ENCODE measurements around the gene SLC45A2.
"Not testable (repeated sequence)": the region's sequence is repeated elsewhere in the genome, so short reads cannot be mapped to it uniquely, and the experiment has no call there.

SLC45A2 gene

DNA sequence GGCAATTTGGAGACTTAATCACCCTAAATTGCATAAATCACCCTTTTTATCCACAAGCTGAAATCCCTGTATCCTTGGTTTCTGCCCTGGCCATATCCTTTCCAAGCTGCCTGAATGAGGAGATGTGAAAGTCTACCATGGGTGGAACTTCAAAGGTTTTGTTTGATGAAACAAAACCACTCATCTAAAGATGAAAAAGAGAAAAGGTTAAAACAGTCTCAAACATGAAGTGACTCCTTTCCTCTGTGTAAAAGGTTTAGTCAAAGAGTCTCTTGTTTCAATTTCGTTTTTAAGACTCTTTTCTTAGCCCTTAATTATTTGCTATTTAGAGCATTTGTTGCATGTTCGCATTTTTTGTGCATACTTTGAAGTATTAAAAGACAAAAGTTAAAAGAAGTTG, 11.2 kb downstream of the SLC45A2 start:
- 91% methylated on average over 2 of the region's 2 CpGs; no CpG with 5 or more reads in 1 of the 2 experiments for WGBS, 2 experiments
- H3K4me3 ChIP-seq (ENCODE audit: insufficient read depth, low read depth, low read length), result no peak overlapping the region
- no peaks in the 10 kb centered on the region for H3K36me3 ChIP-seq (ENCODE audit: control insufficient read depth, insufficient read depth, low read length)

GRCh38 chr5:33969572-33970452, 14.7 kb downstream of the SLC45A2 start:
- H3K9me3 ChIP-seq (ENCODE audit: control insufficient read depth, low read length), result no peaks in the 10 kb centered on the region
- 61 to 62% methylated on average over 10 of the region's 10 CpGs for WGBS, 2 experiments

More for the DNA sequence above, 11.2 kb downstream of the SLC45A2 start:
- Histone ChIP-seq H3K4me1 (ENCODE audit: control insufficient read depth, insufficient read depth, low read length) (peaks cover 6% of the 10 kb centered on the region), H3K9me3 (ENCODE audit: control insufficient read depth, low read length) (no peaks in the 10 kb centered on the region), H3K27me3 (ENCODE audit: control insufficient read depth, insufficient read depth, low read length, poor library complexity, severe bottlenecking) (no peaks in the 10 kb centered on the region), H3K27ac (ENCODE audit: insufficient read depth, low read depth, low read length, poor library complexity, severe bottlenecking) (peak overlapping the region; percentile 8)

DNA sequence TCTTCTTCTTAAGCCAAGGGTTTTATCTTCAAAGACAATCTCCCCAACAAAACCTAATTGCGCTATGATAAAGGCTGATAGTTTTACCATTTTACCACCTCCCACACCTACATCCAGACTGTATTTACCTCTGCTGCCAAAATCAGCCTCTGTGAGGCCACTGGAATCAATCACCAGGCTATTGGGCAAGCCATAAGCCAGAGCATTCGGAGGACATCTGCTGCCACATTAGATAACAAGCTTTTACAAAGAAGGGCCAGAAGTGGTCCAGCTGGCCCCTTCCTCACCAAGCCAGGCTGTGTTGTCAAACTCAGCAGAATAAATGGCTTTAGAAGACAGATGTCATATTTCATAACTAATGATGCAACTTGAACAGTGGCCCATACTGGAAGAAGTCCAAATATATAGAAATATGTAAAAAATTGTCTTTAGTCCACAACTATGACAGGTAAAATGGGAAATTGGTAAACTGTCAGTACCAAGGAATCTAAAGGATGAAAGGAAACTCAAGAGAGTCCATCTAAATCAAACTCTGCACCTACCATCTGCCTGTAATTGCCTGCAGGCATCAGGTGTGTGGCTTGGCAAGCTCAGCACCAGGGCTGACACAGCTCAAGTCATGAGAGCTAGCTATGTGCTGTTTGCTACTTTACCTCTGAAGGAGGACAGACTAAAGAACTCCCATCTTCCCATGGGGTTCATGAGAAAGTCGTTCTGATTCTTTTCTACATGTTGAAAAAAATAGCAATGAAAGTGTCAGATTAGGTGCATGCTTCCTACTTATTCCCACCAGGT, 16.1 kb downstream of the SLC45A2 start:
- WGBS, 2 experiments, result 92 to 100% methylated on average over 2 to 3 of the region's 3 CpGs
- Histone ChIP-seq H3K9me3 (ENCODE audit: control insufficient read depth, low read length) (no peaks in the 10 kb centered on the region), H3K4me1 (ENCODE audit: control insufficient read depth, insufficient read depth, low read length) (no peaks in the 10 kb centered on the region)

More at GRCh38 chr5:33969572-33970452, 14.7 kb downstream of the SLC45A2 start:
- H3K4me1 ChIP-seq (ENCODE audit: control insufficient read depth, insufficient read depth, low read length), result no peaks in the 10 kb centered on the region
- H3K36me3 ChIP-seq (ENCODE audit: control insufficient read depth, insufficient read depth, low read length), result no peaks in the 10 kb centered on the region
- no peak overlapping the region for H3K27ac ChIP-seq (ENCODE audit: insufficient read depth, low read depth, low read length, poor library complexity, severe bottlenecking)
- H3K4me3 ChIP-seq (ENCODE audit: insufficient read depth, low read depth, low read length), result no peak overlapping the region
- no peaks in the 10 kb centered on the region for H3K27me3 ChIP-seq (ENCODE audit: control insufficient read depth, insufficient read depth, low read length, poor library complexity, severe bottlenecking)

DNA sequence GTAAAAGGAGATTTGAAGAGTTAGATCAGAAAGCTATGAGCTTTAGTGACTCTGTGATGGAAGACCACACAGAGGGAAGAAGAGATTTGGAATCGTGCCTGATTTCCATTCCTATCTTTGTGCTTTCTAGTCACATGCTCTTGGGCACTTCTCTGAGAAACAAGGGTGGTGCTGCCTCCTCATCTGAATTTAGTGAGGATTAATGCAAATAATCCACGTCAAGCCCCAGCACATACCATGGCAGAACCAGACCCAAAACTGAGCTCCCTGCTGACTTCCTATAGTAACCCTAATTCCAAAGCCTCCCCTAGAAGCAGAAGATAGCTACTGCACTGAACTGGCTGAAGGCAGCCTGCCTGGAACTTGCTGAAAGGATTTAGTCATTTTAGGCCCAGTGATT, 17.7 kb downstream of the SLC45A2 start:
- Histone ChIP-seq H3K4me1 (ENCODE audit: control insufficient read depth, insufficient read depth, low read length) (no peaks in the 10 kb centered on the region), H3K27ac (ENCODE audit: insufficient read depth, low read depth, low read length, poor library complexity, severe bottlenecking) (no peak overlapping the region), H3K36me3 (ENCODE audit: control insufficient read depth, insufficient read depth, low read length) (no peaks in the 10 kb centered on the region), H3K27me3 (ENCODE audit: control insufficient read depth, insufficient read depth, low read length, poor library complexity, severe bottlenecking) (no peaks in the 10 kb centered on the region), H3K4me3 (ENCODE audit: insufficient read depth, low read depth, low read length) (no peak overlapping the region), H3K9me3 (ENCODE audit: control insufficient read depth, low read length) (no peaks in the 10 kb centered on the region)
- WGBS, 2 experiments, result 71 to 73% methylated on average over 2 of the region's 2 CpGs

More for the DNA sequence above, 16.1 kb downstream of the SLC45A2 start:
- no peaks in the 10 kb centered on the region for H3K36me3 ChIP-seq (ENCODE audit: control insufficient read depth, insufficient read depth, low read length)
- no peaks in the 10 kb centered on the region for H3K27me3 ChIP-seq (ENCODE audit: control insufficient read depth, insufficient read depth, low read length, poor library complexity, severe bottlenecking)
- no peak overlapping the region for H3K27ac ChIP-seq (ENCODE audit: insufficient read depth, low read depth, low read length, poor library complexity, severe bottlenecking)
- H3K4me3 ChIP-seq (ENCODE audit: insufficient read depth, low read depth, low read length), result no peak overlapping the region

DNA sequence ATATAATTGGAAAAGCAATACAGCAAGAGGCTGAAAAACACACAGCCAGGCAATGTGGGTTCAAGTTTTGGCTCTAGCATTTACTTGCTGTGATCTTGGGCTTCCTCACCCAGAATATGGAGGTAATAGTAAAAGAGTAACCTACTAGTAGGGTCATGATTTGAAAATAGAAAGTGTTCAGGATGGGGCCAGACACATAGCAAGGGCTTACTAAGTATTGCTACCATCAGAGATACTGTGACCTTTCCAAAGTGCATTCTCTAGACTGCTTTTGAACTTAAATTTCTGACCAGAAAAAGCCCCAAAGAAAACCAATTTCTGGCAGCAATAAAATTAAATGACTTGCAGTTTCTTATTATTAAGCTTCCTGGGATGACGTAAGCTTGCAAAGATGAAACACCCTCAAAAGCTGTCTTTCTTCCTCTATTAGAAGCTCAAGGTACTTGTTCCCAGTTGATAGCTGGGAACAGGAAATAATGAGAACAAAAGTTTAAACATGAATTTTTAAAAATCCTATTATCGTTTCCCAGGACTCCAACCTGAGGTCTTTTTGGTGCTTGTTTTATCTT, 20.3 kb downstream of the SLC45A2 start:
- Histone ChIP-seq H3K36me3 (ENCODE audit: control insufficient read depth, insufficient read depth, low read length) (no peaks in the 10 kb centered on the region), H3K4me1 (ENCODE audit: control insufficient read depth, insufficient read depth, low read length) (no peaks in the 10 kb centered on the region), H3K27me3 (ENCODE audit: control insufficient read depth, insufficient read depth, low read length, poor library complexity, severe bottlenecking) (no peaks in the 10 kb centered on the region), H3K27ac (ENCODE audit: insufficient read depth, low read depth, low read length, poor library complexity, severe bottlenecking) (no peak overlapping the region), H3K9me3 (ENCODE audit: control insufficient read depth, low read length) (no peaks in the 10 kb centered on the region), H3K4me3 (ENCODE audit: insufficient read depth, low read depth, low read length) (no peak overlapping the region)
- 98 to 100% methylated on average over 2 of the region's 2 CpGs for WGBS, 2 experiments

- Histone ChIP-seq H3K9me3 (ENCODE audit: control insufficient read depth, low read length) (peaks cover 3% of the 10 kb centered on the region), H3K27ac (ENCODE audit: insufficient read depth, low read depth, low read length, poor library complexity, severe bottlenecking) (no peak overlapping the region), H3K36me3 (ENCODE audit: control insufficient read depth, insufficient read depth, low read length) (no peaks in the 10 kb centered on the region), H3K27me3 (ENCODE audit: control insufficient read depth, insufficient read depth, low read length, poor library complexity, severe bottlenecking) (no peaks in the 10 kb centered on the region), H3K4me3 (ENCODE audit: insufficient read depth, low read depth, low read length) (no peak overlapping the region), H3K4me1 (ENCODE audit: control insufficient read depth, insufficient read depth, low read length) (no peaks in the 10 kb centered on the region)
- WGBS, 2 experiments, result 40 to 86% methylated on average over 1 to 2 of the region's 2 CpGs
These were observed 26.3 kb downstream of the SLC45A2 start for GRCh38 chr5:33958176-33958575.

GRCh38 chr5:33957577-33958150, 26.8 kb downstream of the SLC45A2 start:
- no peaks in the 10 kb centered on the region for H3K36me3 ChIP-seq (ENCODE audit: control insufficient read depth, insufficient read depth, low read length)
- WGBS, 2 experiments, result 71 to 100% methylated on average over 1 to 2 of the region's 2 CpGs
- H3K27me3 ChIP-seq (ENCODE audit: control insufficient read depth, insufficient read depth, low read length, poor library complexity, severe bottlenecking), result no peaks in the 10 kb centered on the region
- H3K9me3 ChIP-seq (ENCODE audit: control insufficient read depth, low read length), result peaks cover 3% of the 10 kb centered on the region
- H3K4me1 ChIP-seq (ENCODE audit: control insufficient read depth, insufficient read depth, low read length), result no peaks in the 10 kb centered on the region
- no peak overlapping the region for H3K4me3 ChIP-seq (ENCODE audit: insufficient read depth, low read depth, low read length)
- H3K27ac ChIP-seq (ENCODE audit: insufficient read depth, low read depth, low read length, poor library complexity, severe bottlenecking), result no peak overlapping the region

GRCh38 chr5:33952175-33952574, 32.3 kb downstream of the SLC45A2 start:
- not testable (repeated sequence) for H3K9me3 ChIP-seq (ENCODE audit: control insufficient read depth, low read length); H3K27ac ChIP-seq (ENCODE audit: insufficient read depth, low read depth, low read length, poor library complexity, severe bottlenecking); H3K27me3 ChIP-seq (ENCODE audit: control insufficient read depth, insufficient read depth, low read length, poor library complexity, severe bottlenecking); H3K4me3 ChIP-seq (ENCODE audit: insufficient read depth, low read depth, low read length); H3K36me3 ChIP-seq (ENCODE audit: control insufficient read depth, insufficient read depth, low read length); H3K4me1 ChIP-seq (ENCODE audit: control insufficient read depth, insufficient read depth, low read length)
- WGBS, 2 experiments, result 91 to 96% methylated on average over 4 of the region's 5 CpGs

GRCh38 chr5:33944543-33945132, 39.9 kb downstream of the SLC45A2 start:
- H3K27me3 ChIP-seq (ENCODE audit: control insufficient read depth, insufficient read depth, low read length, poor library complexity, severe bottlenecking), result no peaks in the 10 kb centered on the region
- H3K27ac ChIP-seq (ENCODE audit: insufficient read depth, low read depth, low read length, poor library complexity, severe bottlenecking), result no peak overlapping the region
- no peak overlapping the region for H3K4me3 ChIP-seq (ENCODE audit: insufficient read depth, low read depth, low read length)
- no peaks in the 10 kb centered on the region for H3K9me3 ChIP-seq (ENCODE audit: control insufficient read depth, low read length)
- WGBS, 2 experiments, result 82 to 84% methylated on average over 12 of the region's 12 CpGs
- no peaks in the 10 kb centered on the region for H3K36me3 ChIP-seq (ENCODE audit: control insufficient read depth, insufficient read depth, low read length)
- no peaks in the 10 kb centered on the region for H3K4me1 ChIP-seq (ENCODE audit: control insufficient read depth, insufficient read depth, low read length)

Measured in ectodermal cell (in vitro differentiated cells).